GM20431 (cell line): ENCODE measurements around the gene LGALS9.

Source experiments
- in situ Hi-C: fragments of 300-500 bp; cut with MseI, MboI; formaldehyde crosslinking; loops from one replicate; pipeline ENCODE4 v1.15.0; 2020; ENCODE audit warnings: low sequenced_read_pairs; ENCODE audit not compliant: unreplicated experiment

The LGALS9 gene

DNA sequence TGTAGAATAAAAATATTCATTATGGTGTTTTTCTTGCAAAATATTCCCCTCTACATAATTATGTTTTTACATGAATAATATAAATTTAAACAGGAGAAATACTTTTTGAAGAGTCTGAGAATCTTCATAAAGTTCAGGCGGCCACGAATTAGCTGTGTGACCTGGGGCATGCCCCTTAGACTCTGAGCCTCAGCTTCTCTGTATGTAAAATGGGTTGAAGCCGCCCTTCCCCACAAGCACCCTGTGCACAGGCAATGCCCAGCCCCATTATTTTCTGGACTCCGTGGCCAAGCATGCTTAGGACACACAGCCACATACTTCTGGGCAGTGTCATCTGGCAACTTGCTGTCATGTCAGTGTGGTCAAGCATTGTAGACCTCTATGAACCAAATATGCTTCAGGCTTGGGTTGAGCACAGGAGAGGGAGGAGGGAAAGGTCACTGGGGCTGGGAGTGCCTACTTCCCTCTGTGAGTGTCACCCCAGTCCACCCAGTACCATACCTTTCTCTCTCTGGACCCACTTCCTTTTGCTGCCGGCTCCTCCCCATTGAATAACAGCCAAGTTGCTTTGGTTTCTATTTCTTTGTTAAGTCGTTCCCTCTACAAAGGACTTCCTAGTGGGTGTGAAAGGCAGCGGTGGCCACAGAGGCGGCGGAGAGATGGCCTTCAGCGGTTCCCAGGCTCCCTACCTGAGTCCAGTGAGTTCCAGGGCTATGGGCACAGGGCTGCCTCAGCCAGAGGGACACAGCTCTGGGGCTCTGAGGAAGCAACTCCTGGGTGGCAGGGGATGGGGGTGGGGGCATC lies at the start of gene LGALS9:
LGALS9 (plus strand) TSS at position 582 of the 804 bp plus-strand sequence; CDS start at position 660, 78 bp downstream.
- in situ Hi-C loops: no loop called here

DNA sequence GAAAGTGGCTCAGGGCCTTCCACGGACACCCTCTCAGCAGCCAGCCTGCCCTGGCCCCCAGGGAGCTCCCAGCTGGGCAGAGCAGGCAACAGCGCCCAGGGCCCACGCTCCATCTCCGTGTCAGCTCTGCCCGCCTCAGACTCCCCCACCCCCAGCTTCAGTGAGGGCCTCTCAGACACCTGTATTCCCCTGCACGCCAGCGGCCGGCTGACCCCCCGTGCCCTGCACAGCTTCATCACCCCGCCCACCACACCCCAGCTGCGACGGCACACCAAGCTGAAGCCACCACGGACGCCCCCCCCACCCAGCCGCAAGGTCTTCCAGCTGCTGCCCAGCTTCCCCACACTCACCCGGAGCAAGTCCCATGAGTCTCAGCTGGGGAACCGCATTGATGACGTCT lies 48.3 kb upstream of the LGALS9 start:
- in situ Hi-C loops: no loop called here

DNA sequence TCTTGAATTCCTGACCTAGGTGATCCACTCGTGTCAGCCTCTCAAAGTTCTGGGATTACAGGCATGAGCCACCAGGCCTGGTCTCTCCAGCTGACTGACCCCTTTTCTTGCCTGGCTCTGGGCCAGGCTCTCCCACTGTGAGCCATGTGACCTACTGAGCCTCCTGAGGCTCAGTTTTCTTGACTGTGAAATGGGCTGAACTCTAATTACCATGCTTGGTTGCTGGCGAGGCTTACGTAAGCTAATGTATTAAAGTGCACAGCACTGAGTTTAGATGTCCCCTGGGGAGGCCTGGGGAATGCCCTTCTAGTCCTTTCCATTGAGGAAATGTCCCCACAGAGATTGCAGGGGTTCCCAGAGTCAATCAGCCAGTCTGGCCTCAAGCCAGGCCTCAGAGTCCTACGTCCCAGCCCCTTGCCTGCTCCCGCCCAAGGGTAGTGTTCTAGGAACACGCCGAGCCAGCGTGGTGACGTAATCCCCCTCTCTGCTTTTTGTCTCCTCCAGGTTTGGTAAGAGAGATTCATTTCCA lies 45.8 kb upstream of the LGALS9 start:
- in situ Hi-C loops: no loop called here

DNA sequence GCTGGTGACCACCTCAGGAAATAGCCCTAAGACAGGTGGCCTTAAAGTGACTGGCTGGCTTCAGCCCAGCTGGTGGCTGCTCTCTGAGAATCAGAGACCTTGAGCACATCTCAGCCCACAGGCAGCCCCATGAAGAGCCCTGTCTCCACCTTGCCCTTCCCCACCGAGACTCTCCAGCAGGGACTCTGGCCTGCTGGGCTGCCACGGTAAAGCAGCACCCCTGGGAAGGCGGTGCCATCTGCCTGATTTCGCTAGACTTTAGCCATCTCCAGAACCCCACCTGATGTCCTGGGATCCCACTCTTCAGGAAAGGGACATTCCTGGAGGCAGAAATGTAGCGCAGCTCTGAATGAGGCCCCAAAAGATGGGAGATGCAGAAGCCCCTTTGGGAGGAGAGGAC lies 45.2 kb upstream of the LGALS9 start:
- in situ Hi-C loops: no loop called here

DNA sequence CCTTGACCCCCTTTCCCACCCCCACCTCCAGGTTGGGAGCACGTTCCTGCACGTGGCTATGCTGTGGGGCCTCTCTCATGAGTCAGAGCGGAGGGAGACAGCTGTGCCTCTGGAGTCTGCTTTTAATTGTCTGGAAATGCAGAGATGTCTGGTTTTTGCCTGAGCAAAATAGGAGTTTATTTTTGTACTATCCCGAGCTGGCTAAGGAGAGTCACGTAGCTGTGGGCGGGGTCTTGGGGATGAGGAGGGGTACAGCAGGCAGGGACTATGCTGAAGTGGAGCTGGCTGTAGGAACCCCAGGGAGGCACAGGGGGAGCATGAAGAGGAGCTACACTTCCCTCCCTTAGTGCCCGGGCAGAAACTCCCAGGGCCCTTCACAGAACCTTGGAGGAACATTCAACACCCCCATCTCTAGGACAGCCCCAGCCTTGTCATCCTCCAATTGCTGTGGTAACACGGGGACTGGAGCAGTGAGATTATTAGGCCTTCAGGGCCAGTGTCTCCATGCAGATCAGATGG lies 44.7 kb upstream of the LGALS9 start:
- in situ Hi-C loops: no loop called here

DNA sequence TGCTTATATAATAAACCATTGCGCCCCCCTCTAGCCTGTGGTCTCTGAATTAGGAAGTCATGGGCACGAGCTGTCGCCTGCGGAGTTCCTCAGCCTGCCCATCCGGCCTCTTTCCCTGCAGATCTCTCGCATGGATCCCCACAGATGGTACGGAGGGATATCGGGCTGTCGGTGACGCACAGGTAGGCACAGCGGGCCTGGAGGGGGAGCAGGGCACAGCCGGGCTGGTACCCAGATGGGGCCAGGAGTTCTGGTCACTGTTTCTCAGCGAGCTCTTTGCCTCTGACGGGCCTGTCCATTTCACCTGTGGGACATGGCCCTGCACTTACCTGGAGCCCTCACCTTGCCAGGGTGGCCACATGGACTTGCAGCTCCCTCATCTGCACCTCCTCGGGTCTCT lies 42.6 kb upstream of the LGALS9 start:
- in situ Hi-C loops: no loop called here

DNA sequence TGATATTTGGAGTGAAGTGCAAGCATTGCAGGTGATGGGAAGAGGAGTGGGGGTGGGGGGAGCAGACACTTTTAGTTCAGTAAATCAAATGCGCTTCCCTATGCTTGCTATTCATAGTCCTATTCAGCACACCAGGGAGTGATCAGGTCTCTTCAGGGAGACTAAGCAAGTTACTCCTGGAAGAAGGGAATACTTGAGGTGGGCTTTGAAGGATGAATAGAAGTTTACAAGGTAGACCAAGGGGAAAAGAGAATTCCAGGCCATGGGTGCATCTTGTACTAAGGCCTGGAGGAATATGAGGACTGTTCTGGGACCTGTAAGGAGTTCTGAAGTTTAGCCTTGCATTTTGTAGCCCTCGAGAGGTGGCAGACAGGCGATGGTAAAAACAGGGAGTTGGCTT lies 40.1 kb upstream of the LGALS9 start:
- in situ Hi-C loops: loop anchor here (10.0 kb wide), 1 partner anchor 216 kb away; no protein-coding TSS in a partner anchor

DNA sequence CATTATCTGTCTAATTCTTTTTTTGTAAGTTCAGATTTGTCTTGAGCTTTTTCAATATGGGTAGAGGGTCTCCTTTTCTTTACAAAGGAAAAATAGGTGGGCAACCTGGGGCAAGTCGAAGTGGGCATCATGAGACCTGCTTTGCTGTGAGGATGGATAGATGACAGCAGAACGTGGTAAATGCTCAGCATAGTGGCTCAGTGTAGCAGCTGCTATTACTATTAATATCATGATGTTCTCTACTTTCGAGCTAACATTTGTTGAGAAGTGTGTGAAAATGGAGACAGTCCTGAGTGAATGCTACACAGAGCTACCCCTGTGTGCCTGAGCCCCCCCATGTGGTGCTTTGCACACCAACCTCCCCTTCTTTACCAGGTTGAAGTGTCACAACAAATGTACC lies 39.0 kb upstream of the LGALS9 start:
- in situ Hi-C loops: loop anchor here (10.0 kb wide), 1 partner anchor 217 kb away; no protein-coding TSS in a partner anchor

DNA sequence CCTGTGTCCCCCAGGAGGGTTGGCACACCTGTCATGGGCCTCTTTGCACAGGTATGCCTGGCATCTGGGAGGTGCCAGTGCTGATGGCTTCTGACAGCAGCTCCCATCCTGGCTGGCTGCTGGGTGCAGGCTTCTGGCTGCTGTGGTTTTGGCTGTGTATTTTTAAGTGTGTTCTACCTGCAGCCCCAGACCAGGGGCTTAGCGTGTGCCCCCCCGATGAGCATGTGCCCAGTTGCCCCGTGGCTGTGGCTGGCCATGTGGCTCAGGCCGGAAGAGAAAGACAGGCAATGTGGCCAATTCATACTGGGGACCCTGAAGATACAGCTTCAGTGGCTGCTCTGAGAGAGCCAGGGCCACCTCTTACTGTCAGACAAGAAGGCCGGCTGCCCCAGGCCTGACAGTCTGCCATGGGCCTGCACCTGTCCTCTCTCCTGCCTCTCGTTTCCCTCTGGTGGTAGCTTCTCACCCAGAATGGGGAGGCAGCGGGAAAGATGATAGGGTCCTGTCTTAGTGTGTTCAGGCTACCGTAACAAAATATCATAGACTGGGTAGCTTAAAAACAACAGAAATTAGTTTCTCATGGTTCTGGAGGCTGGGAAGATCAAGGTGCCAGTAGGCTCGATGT lies 37.6 kb upstream of the LGALS9 start:
- in situ Hi-C loops: loop anchor here (10.0 kb wide), 1 partner anchor 219 kb away; no protein-coding TSS in a partner anchor

DNA sequence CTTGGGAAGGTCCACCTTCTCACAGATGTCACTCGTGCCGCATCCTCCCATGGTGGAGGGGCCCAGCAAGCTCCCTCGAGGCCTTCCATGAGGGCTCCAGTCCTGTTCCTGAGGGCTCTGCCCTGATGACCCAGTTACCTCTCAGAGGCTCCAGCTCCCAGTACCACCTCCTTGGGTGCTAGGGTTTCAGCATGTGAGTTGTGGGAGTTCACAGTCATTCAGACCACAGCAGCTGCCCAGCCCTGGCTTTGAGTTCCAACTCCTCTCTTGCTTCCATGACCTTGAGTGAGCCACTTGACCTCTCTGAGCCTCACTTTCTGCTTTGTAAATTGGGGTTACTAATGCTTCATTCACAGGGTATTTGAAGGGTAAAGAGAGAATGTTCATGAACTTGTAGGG lies 37.1 kb upstream of the LGALS9 start:
- in situ Hi-C loops: loop anchor here (10.0 kb wide), 1 partner anchor 219 kb away; no protein-coding TSS in a partner anchor

DNA sequence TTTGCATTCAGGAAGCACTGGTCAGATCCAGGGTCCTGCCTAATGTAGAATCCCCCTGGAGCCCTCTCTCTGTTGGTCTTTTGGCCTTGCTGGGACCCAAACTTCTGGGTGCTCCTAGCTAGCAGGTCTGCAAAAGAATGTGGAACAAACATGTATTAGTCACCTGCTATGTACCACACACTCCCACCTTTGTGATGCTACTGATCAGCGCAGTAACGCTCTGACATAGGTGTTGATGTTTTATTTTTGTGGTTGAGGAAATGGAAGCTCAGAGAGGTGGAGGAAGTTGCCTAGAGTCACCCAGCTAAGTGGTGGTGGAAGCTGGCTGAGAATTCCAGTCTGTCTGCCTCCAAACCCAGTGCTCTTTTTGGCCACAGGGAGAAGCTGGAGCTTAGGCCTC lies 35.8 kb upstream of the LGALS9 start:
- in situ Hi-C loops: loop anchor here (10.0 kb wide), 1 partner anchor 220 kb away; no protein-coding TSS in a partner anchor

DNA sequence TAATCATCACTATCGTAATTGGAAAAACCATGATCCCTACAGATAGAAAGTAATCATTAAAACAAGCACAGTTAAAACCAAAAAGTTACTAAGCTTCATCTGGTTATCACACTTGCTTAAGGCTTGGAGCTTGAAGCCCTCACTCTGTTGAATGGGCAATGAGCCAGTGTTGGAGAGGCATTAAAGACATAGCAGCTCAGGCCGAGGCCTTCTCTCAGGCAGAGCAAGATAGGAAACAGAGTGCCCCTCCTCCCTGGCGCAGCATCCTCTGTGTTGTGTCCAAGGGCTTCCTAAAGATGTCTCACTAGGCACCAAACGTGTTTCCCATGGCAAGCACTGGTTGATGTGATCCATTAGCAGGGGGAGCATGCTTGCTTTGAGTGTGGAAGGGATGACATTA lies 34.9 kb upstream of the LGALS9 start:
- in situ Hi-C loops: loop anchor here (10.0 kb wide), 1 partner anchor 221 kb away; no protein-coding TSS in a partner anchor

DNA sequence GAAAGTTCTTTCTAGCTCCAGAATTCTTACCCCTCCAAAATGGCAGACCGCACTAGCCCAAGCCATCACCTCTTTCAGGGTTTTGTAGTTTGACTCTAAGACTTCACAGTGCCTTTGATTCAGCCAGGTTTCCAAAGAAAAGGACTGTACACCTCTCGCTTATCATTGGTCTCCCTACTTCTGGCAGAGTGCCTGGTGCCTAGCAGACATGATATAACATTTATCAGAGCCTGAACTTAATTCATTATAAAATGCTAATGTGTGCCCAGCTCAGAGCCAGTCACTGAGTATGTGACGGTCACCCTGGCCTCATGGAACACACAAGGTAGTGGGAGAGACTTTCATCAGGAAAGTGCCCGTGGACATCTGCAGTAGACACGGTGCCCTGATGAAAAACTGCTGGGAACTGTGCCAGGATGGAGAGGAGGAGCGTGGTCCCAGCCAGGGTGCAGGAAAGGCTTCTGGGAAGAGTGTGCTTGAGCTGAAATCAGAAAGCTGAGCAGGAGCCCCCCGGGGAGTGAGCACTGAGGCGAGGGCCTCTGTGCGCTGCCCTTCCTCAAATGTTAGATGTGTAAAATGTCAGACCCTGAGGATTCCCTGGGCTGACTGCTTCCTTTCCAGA lies 34.3 kb upstream of the LGALS9 start:
- in situ Hi-C loops: loop anchor here (10.0 kb wide), 1 partner anchor 222 kb away; no protein-coding TSS in a partner anchor

DNA sequence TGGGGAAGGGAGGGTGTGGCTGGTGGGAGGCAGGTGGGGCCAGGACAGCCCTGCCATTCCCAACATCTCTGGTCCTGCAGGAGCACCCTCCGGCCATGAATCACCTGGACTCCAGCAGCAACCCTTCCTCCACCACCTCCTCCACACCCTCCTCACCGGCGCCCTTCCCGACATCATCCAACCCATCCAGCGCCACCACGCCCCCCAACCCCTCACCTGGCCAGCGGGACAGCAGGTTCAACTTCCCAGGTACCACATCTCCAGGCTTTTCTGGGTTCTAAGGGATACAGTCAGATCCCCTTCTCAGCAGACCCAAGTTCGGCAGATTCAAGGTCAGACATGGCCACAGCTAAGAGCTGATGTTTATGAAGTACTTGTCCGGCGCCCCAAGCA lies 33.8 kb upstream of the LGALS9 start:
- in situ Hi-C loops: loop anchor here (10.0 kb wide), 1 partner anchor 222 kb away; no protein-coding TSS in a partner anchor

DNA sequence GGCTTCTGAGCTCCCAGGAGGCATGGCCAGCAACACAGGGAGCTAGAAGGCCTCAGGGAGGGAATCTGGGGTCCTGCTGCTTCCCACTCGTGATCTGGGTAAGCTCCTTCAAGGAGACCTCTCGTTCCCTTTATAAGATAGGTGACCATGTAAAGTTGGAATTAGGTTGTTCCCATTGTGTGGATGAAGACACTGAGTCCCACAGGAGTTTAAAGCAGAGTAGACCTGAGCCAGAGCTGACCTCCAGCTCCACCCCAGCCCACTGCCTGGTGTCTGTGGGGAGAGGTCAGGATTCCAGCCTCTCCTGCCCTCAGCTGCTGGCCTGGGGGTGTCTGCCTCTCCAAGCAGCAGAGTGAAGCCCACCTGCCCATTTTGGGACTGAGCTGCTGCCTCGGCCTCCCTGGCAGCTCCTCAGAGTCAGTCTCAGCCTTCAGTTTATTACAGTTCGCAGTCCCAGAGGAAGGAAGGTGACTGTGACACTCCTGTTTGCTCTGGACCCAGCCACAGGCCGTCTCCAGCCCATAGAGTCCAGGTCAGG lies 33.1 kb upstream of the LGALS9 start:
- in situ Hi-C loops: loop anchor here (10.0 kb wide), 1 partner anchor 223 kb away; no protein-coding TSS in a partner anchor

DNA sequence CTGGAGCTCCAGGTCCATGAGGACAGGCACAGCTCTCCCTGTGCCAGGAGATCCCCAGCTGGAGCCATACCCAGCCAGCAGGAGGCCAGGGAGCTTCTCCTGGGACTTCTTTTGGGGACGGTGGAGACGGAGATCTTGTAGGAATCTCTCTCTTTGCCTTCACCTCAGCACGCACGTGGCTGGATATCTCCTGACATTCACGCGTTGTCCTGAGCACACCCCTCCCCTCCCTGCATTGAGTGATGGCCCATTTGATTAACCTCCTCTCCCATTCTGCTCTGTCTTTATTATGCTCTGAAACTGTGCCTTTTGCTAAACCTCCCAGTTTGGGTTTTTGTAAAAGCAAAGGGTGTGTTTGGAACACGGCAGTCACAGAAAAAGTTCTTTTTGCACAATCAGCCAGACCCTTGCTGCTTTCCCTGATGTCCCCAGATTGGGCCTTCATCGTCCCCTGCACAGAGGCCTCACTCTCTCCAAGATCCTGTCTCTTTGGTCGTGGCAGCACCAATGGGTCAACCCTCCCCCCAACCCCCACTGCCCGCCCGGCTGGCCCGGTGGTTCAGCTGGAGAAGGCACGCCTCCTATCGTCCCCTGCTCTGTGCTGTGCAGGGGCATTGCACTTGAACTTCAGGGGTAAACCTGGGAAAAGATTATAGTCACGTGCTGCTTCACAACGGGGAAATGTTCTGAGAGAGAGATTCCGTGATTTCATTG lies 32.5 kb upstream of the LGALS9 start:
- in situ Hi-C loops: loop anchor here (10.0 kb wide), 1 partner anchor 224 kb away; no protein-coding TSS in a partner anchor

DNA sequence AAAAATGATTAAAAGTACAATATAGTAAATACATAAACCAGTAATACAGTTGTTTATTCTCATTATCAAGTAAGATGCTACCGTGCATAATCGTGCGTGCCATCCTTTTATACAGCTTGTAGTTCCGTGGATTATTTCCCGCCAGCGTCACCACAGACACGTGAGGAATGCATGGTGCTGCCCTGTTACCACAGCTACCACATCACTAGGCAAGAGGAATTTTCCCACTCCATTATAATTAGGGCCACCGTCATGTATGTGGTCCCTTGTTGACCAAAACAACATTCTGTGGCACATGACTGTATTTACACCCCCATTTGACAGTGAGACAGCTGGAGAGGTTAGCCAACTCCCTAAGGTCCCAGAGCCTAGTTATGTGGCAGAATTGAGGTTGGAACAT lies 30.5 kb upstream of the LGALS9 start:
- in situ Hi-C loops: loop anchor here (10.0 kb wide), 1 partner anchor 356 kb away; no protein-coding TSS in a partner anchor

DNA sequence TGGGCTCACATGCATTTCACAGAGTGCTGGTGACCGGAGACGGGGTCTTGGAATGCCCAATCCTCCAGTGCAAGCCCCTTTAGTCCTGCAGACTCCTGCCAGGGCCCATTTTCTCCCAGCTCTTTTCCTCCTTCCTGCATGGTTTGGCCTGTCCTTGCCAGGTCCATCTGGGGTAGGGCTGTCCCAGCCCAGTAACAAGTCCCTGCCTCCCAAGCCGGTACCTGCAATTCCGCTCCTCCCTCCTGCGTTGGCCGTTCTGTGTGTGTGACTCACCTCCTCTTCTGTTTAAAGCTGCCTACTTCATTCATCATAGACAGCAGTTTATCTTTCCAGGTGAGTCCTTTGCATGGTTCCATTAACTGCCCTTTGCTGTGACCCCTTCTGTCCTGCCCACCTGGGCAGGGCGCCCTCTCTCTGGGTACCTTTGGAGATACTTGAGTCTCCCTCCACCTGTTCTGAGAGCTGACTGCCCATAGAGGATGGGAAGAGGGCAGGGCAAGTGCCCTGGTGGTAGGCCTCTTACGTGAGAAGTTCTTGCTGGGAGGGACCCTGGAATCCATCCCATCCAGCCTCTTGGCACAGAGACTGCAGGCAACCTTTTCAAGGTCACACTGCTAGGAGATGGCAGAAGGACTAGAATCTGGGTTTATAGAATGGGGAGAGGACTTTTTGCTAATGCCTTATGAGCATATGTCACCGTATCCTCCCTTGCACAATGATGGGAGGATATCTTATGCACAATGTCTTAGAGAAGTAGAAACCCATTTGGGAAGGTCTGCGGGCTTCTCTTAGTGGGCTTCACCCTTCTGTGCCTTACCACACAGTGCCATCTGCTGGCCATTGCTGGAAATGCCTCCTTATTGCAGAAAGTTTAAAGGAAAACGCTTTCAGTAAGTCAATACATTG lies 29.7 kb upstream of the LGALS9 start:
- in situ Hi-C loops: loop anchor here (10.0 kb wide), 1 partner anchor 357 kb away; no protein-coding TSS in a partner anchor
